ENCODE data around the gene EGLN2.
A peak's percentile ranks its signal among the peaks of the same experiment; 100 is the strongest.
"Not testable (repeated sequence)": the region's sequence is repeated elsewhere in the genome, so short reads cannot be mapped to it uniquely, and the experiment has no call there.

EGLN2 gene

GRCh38 chr19:40808497-40808896, 9.5 kb downstream of the EGLN2 start:
- no peak for DNase-seq (ENCODE audit: low read depth)
- TF ChIP-seq, protein P1, sequence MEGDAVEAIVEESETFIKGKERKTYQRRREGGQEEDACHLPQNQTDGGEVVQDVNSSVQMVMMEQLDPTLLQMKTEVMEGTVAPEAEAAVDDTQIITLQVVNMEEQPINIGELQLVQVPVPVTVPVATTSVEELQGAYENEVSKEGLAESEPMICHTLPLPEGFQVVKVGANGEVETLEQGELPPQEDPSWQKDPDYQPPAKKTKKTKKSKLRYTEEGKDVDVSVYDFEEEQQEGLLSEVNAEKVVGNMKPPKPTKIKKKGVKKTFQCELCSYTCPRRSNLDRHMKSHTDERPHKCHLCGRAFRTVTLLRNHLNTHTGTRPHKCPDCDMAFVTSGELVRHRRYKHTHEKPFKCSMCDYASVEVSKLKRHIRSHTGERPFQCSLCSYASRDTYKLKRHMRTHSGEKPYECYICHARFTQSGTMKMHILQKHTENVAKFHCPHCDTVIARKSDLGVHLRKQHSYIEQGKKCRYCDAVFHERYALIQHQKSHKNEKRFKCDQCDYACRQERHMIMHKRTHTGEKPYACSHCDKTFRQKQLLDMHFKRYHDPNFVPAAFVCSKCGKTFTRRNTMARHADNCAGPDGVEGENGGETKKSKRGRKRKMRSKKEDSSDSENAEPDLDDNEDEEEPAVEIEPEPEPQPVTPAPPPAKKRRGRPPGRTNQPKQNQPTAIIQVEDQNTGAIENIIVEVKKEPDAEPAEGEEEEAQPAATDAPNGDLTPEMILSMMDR (conservative IDR thresholded peaks at IDR 0.05; ENCODE audit: low read length), result no peak
- H3K4me3 ChIP-seq (ENCODE audit: low read length), result no peak overlapping the region

GRCh38 chr19:40809358-40810086, 10.5 kb downstream of the EGLN2 start:
- DNase-seq (ENCODE audit: low read depth), result no peak
- TF ChIP-seq, protein P1 (conservative IDR thresholded peaks at IDR 0.05; ENCODE audit: low read length), result no peak
- no peak overlapping the region; the same call in 1 of the 2 replicates for H3K4me3 ChIP-seq (ENCODE audit: low read length)

- DNase-seq (ENCODE audit: low read depth), result no peak
- H3K4me3 ChIP-seq (ENCODE audit: low read length), result peak overlapping the region; percentile 1
- TF ChIP-seq, protein P1 (conservative IDR thresholded peaks at IDR 0.05; ENCODE audit: low read length), result no peak
Observed at GRCh38 chr19:40810160-40810559, 11.2 kb downstream of the EGLN2 start.

GRCh38 chr19:40810649-40811408, 11.8 kb downstream of the EGLN2 start:
- TF ChIP-seq, protein P1 (conservative IDR thresholded peaks at IDR 0.05; ENCODE audit: low read length), result 0 out of 2 replicates have a peak, but pooled peaks have one; percentile 13
- H3K4me3 ChIP-seq (ENCODE audit: low read length), result peak overlapping the region; percentile 56
- DNase-seq (ENCODE audit: low read depth), result peak; percentile 82

- DNase-seq (ENCODE audit: low read depth), result no peak
- peak overlapping the region; percentile 33 for H3K4me3 ChIP-seq (ENCODE audit: low read length)
- TF ChIP-seq, protein P1 (conservative IDR thresholded peaks at IDR 0.05; ENCODE audit: low read length), result no peak
Observed at GRCh38 chr19:40811478-40812341, 12.7 kb downstream of the EGLN2 start.

DNA sequence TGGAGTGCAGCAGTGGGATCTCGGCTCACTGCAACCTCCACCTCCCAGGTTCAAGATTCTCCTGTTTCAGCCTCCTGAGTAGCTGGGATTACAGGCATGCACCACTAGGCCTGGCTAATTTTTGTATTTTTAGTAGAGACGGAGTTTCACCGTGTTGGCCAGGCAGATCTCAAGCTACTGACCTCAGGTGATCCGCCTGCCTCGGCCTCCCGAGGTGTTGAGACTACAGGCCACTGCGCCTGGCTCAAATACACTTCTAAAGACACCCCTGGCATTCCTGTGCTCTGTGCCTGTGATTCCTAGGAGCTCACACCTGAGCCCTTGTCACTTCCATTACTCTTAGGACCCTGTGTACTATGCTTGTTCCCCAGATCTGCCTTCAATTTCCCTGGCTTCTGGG, 13.6 kb downstream of the EGLN2 start:
- DNase-seq (ENCODE audit: low read depth); H3K4me3 ChIP-seq (ENCODE audit: low read length): not testable (repeated sequence)

- DNase-seq (ENCODE audit: low read depth), result no peak
- H3K4me3 ChIP-seq (ENCODE audit: low read length), result no peak overlapping the region
- TF ChIP-seq, protein P1 (conservative IDR thresholded peaks at IDR 0.05; ENCODE audit: low read length), result no peak
Observed at GRCh38 chr19:40813182-40813581, 14.2 kb downstream of the EGLN2 start.
